Activated CD8-positive, alpha-beta memory T cell treated with anti-CD3 and anti-CD28 coated beads for 48 hours (primary cell): Measurements from ENCODE around the gene ADRM1.

Experiments
- DNase-seq, 3 experiments: peaks; one replicate each; pipeline ENCODE4 v3.0.0-alpha.2; 2020; ENCODE audit warnings: low read depth in 2 of 3, low spot score in 2 of 3

Gene ADRM1

DNA sequence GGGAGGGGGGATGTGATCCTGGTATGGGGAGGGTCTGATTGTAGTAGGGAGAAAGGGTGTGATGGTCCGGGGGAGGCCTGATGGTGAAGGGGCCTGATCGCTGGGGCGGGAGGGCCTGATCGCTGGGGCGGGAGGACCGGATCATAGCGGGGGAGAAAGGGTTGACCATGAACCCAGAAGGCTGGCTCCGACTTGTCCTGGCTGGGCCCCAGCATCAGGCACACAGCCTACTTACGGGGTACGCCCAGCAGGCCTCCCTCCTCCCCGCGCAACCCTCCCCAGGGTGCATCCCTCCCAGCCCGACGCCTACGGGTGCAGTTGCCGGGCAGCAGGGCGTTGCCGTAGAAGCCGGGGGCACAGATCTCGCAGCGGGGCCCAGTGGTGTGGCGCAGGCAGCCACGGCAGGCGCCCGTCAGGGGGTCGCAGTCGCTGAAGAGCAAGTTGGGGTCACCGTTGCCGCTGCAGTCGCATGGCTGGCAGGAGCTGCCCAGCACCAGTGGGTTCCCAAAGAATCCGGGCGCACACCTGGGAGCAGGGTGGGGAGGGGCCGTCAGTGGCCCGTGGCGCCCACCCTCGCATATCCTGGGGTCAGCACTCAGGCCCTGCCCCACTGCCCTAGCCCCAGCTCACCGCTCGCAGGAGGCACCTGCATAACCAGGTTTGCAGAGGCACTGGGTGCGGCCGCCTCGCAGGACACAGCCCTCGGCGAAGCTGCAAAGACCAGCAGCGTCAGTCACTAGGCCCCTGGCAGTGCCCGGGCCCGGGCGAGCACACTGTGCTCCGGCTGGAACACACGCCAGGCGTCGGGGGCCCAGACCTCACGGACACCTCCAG lies 20.6 kb downstream of the ADRM1 start:
- no peak for DNase-seq

- DNase-seq = no peak
Measured at GRCh38 chr20:62323980-62324906, 21.4 kb downstream of the ADRM1 start.

- DNase-seq = no peak
Measured at GRCh38 chr20:62325172-62325905, 22.5 kb downstream of the ADRM1 start.

GRCh38 chr20:62326559-62326958 lies 23.8 kb downstream of the ADRM1 start:
- DNase-seq = no peak

DNA sequence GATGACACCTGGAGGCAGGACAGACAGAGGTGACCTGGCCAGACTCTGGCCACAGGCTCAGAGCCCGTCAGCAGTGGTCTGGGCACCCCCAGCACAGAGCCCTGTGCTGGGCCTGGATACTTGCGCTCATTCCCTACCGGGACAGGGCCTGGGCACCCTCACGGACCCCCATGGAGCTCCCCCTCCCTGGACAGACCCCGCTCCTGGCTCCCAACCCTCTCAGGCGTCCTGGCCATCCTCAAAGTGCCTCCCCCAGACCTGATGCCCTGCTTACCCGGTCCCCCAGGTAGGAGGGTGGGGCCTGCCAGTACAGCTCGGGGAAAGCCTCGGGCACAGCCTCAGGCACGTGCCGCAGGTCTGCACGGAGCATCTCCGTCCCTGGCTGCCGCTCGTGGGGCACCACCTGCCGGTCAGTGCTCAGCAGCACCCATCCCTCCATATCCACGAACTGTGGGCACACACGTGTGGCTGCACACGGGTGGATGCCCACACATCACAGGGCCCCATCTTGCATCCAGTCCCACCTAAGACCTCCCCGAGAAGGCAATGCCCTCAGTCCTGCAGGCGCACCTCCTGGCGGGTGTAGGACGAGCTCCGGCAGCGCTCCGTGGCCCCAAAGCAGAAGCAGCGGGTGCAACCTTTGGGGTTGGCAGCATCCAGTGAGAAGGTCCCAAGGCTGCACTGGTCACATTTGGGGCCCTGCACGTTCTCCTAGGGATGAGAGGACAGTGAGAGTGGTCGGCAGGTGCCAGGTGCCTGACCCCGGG lies 24.3 kb downstream of the ADRM1 start:
- DNase-seq = no peak

- no peak for DNase-seq
Measured at GRCh38 chr20:62327726-62328495, 25.1 kb downstream of the ADRM1 start.

DNA sequence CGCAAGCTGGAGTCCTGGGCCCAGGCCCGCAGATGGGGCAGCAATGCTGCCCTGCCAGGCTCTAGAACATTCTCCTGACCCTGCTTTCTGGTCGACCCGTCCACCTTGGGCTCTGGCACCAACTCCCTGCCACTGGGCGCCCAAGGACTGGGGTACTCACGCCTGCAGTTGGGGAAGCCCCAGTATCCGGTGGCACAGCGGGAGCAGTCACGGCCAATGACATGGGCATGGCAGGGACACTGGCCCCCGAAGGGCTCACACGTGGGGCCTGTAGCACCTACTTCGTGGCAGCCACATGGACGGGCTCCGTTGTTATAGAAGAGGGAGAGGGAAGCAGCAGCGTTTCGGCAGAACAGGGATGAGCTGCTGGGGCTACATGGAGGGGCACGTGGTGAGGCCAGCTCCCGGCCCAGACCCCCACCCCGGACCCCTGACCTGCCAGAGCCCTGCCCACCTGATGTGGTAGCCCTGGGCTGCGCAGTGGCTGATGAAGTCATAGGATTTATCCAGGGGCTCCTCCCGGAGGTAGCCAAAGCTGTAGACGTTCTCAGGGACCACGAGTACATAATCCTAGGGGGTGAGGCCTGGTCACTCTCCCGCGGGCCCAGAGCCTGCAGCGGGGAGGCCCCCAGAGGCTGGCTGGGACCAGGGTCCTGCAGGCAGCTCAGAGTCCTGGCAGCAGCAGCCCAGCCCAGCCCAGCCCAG lies 26.0 kb downstream of the ADRM1 start:
- DNase-seq = no peak

GRCh38 chr20:62329389-62330377 lies 26.9 kb downstream of the ADRM1 start:
- DNase-seq = no peak

DNA sequence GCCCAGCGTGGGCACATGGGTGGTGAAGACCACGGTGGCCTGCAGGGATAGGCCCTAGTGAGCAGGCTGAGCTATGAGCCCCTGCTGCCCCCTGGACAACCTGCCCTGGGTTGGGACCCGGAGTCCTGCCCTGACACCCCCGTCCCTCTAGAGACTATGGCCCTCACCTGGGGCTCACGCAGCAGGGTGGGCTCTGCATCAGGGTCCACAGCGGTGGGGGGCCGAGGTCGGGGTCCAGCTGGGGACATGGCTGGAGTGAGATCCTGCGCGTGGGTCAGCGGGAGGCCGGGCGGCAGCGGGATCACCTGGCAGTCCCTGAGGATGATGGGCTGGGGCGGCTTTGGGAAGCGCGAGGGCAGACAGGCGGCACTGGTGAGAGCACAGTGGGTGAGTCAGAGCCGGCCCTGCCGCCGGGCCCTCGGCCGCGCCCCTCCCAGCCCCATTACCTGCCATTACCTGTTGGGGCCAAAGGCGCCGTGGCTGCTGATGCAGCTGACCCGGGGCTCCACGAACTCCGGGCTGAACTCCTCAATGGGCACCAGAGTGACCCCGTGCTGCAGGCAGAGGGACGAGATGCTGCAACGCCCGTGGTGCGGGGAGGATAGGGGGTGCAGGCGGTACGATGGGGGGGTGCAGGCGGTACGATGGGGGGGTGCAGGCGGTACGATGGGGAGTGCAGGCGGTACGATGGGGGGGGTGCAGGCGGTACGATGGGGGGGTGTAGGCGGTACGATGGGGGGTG lies 27.9 kb downstream of the ADRM1 start:
- no peak for DNase-seq

DNA sequence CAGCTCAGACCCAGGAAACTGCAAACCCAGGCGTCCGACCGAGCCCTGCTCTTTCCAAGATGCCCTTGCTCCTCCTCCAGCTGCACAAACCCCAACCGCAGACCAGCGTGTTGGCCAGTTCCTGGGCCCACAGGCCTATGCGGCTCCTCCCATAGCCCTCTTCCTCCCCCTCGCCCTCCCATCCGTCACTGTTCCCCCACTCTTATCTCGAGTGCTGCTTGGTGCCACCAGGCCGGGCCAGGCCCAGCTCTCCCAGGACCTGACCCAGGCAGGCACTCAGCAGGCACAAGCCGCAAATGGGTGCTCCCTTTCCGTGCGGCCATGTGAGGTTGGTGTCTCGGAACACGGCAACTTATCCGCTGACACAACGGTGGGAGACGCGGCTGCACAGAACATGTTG lies 28.6 kb downstream of the ADRM1 start:
- DNase-seq = no peak

- DNase-seq = no peak
Measured at GRCh38 chr20:62332421-62332820, 29.6 kb downstream of the ADRM1 start.

GRCh38 chr20:62332989-62333819 lies 30.4 kb downstream of the ADRM1 start:
- no peak for DNase-seq

DNA sequence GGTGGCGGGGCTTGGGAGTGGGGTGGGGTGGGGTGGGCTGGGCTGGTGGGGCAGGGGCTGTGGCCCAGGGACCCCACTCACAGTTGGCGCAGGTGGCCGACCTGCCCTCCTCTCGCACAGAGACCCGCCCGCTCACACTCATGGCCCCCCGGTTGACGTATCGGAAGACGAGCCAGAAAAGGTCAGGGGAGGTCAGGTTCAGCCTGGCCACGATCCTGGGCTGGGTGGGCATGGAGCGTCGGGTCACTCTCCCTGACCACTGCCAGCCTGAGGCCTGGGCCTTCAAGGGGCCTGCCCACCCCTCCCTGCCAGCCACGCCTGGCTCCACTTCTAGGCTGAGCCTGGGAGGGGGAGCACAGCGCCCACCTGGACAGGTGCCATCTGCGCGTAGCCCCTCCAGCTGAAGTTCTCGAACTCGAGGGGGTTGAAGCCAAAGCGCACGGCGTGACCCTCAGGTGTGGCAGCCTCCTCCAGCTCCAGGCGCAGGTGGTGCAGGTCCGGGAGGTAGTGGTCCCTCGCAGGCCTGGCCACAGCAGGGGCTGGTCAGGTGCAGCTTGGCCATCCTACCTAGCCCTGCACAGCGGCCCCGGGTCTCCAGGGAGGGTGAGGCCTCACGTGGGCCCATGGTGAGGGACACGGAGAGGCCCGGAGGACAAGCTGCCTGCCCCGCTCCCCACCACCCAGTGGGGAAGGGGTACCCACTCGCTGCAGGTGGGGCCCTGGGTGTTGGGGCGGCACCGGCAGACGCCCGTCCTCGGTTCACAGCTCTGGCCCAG lies 31.2 kb downstream of the ADRM1 start:
- DNase-seq = no peak

DNA sequence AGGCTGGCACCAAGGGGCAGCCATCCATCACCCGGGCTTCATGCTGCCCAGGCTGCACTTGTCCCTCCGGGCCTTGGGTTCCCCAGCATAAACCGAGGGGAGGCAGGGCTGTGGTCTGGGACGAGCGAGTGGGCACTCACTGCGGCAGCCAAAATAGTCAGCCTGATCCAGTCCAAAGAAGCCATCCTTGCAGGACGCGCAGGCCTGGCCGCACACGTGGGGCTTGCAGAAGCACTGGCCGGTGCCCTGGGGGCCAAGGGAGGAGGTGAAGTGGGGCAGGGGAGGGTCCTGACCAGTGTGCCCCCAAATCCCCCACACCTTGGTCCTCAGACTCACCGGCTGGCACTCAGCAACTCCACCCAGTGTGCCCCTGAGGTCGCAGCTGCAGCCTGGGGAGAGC lies 32.1 kb downstream of the ADRM1 start:
- DNase-seq = no peak

- DNase-seq = no peak
Measured at GRCh38 chr20:62335532-62335931, 32.7 kb downstream of the ADRM1 start.

DNA sequence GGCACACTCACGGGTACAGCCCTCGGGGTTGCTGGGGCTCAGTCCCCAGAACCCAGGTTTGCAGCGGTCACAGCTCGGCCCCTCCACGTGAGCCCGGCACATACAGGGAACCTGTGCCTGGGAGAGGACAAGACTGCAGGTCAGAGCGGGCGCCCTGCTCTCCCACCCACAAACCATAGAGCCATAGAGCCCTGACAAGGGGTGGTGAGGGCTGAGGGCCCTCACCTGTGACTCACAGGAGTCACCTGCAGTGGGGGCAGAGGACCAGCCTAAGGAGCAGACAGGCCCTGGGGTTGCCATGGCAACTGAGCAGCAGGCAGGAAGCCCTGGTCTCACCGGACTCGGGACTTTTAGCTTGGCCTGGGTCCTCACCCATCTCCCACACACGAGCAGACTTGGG lies 33.5 kb downstream of the ADRM1 start:
- no peak for DNase-seq
